ENCODE results near the gene SRCAP.

The SRCAP gene

DNA sequence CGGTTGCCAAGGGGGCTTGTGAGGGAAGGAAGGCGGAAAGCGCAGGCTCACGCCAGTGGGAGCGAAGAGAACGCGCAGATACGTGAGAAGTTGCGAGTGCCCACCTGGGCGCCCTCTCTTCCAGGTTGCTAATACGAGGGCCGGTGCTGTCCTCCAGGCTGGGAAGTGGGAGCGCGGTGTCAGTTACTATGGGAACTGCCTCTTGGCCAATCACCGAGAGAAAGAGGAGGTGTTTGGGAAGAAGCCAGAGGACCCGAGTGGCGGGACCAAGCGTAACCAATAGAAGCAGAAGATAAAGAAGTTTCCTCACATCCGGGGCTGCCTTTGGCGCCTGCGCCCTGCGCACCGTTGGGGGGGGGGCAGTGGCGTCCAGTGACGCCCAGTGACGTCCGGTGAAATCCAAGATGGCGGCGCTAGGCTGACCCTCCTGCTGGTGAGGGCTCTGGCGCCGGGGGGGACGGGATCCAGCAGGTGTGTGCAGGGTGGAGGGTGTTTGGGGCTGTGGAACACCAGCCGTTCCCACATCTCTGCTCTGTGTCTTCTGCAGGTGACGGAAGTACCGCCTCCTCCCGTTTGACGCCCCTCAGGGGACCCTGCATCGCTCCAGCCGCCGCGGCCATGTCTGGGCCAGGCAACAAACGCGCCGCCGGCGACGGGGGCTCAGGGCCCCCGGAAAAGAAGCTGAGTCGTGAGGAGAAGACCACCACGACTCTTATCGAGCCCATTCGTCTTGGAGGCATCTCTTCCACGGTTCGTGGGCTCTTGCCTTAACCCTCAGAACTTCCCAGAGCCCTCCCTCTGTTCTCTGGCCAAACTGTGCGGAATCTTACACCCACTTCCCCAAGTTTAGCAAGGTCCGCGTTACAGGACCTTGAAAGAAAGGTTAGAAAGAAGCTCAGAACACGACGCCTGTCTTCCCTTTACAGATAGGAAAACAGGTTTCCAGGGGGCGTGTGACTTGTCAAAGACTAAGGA, 63.2 kb downstream of the SRCAP start, which contains the start of the genes CFAP119 and RNF40:
Gene CFAP119 (minus strand): TSS at position 135 of the 975 bp plus-strand sequence. CDS start 314 bp downstream, outside the sequence.
Gene RNF40 (plus strand): TSS at position 395 of the 975 bp plus-strand sequence. CDS start 224 bp downstream, at position 619.
- DNase-seq (ENCODE audit: extremely low spot score): peak; percentile 99
- ChIA-PET POLR2A (no interaction called here), CTCF (interaction anchor here (1.1 to 1.4 kb wide), 3 partner anchors 51 to 69 kb away, joined by 3 to 5 read pairs (median 3); no protein-coding TSS in a partner anchor)
- TF ChIP-seq, protein P1, sequence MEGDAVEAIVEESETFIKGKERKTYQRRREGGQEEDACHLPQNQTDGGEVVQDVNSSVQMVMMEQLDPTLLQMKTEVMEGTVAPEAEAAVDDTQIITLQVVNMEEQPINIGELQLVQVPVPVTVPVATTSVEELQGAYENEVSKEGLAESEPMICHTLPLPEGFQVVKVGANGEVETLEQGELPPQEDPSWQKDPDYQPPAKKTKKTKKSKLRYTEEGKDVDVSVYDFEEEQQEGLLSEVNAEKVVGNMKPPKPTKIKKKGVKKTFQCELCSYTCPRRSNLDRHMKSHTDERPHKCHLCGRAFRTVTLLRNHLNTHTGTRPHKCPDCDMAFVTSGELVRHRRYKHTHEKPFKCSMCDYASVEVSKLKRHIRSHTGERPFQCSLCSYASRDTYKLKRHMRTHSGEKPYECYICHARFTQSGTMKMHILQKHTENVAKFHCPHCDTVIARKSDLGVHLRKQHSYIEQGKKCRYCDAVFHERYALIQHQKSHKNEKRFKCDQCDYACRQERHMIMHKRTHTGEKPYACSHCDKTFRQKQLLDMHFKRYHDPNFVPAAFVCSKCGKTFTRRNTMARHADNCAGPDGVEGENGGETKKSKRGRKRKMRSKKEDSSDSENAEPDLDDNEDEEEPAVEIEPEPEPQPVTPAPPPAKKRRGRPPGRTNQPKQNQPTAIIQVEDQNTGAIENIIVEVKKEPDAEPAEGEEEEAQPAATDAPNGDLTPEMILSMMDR (IDR thresholded peaks at IDR 0.05; ENCODE audit: control extremely low read depth, extremely low read depth, low read depth, missing control alignments): no peak

DNA sequence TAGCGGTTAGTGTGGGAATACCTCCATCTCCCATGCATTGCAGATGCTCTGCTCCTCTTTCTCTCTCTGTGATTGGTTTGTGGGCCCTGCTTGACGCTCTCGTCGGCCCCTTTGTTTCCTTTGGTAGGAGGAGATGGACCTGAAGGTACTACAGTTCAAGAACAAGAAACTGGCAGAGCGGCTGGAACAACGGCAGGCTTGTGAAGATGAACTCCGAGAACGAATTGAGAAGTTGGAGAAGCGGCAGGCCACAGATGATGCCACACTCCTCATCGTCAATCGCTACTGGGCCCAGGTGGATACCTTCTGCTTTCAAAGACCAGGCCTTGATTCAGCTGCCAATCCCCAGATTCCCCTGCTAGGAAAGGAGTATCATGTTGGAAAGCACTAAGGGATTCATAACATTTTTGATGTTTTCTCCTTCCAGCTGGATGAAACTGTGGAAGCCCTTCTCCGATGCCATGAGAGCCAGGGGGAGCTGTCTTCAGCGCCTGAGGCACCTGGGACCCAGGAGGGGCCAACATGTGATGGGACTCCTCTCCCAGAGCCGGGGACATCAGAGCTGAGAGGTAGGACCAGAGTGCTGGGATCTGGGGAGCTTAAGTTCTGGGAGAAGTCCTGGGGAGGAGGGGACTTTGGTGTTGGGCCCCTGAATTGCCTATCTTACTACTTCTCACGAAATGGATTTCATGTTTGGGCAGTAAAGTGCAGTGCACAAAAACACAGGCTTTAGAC, 64.2 kb downstream of the SRCAP start:
- CTCF ChIA-PET: interaction anchor here (1.1 to 1.4 kb wide), 3 partner anchors 50 to 70 kb away, joined by 3 to 5 read pairs (median 3); no protein-coding TSS in a partner anchor
- POLR2A ChIA-PET: no interaction called here

DNA sequence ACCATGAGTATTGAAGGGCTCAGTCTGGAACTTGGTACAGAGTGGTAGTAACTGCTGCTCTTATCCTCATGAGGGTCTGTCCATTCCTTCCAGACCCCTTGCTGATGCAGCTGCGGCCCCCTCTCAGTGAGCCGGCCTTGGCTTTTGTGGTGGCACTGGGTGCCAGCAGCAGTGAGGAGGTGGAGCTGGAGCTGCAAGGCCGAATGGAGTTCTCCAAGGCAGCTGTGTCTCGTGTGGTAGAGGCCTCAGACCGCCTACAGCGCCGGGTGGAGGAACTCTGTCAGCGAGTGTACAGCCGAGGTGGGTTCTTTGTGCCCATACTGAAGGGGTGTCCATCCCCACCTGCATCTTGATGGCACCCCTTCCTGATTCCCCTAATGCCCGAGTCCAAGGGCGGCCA, 65.1 kb downstream of the SRCAP start:
- no peak for DNase-seq (ENCODE audit: extremely low spot score)
- CTCF ChIA-PET: interaction anchor here (1.1 to 1.6 kb wide), 3 partner anchors 11 to 50 kb away, joined by 3 to 6 read pairs (median 6); no protein-coding TSS in a partner anchor
- POLR2A ChIA-PET: no interaction called here

More for the DNA sequence above, 64.2 kb downstream of the SRCAP start:
- DNase-seq (ENCODE audit: extremely low spot score): no peak
- TF ChIP-seq, protein P1 (IDR thresholded peaks at IDR 0.05; ENCODE audit: control extremely low read depth, extremely low read depth, low read depth, missing control alignments): no peak

DNA sequence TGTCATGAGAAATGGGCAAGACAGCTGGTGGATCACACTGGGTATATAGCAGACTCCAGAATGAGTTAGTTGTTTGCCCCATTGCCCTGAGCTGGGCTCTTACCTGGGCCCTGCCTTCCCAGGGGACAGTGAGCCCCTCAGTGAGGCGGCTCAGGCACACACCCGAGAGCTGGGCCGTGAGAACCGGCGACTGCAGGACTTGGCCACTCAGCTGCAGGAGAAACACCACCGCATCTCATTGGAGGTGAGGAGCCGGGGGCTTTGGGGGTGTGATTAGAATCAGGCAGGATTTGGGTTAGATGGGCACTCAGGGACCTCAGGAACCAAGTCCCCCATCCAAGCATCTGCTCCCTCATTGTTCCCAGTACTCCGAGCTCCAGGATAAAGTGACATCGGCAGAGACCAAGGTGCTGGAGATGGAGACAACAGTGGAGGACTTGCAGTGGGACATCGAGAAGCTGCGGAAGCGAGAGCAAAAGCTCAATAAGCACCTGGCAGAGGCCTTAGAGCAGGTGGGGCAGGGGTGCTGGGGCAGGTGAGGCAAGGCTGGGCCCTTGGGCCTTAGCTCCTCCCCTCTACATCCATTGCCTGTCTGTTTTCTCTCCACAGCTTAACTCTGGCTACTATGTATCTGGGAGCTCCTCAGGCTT, 66.0 kb downstream of the SRCAP start:
- ChIA-PET POLR2A (interaction anchor here (0.9 kb wide), 1 partner anchor 85 kb away, joined by 3 read pairs; no protein-coding TSS in a partner anchor), CTCF (interaction anchor here (1.1 to 1.6 kb wide), 3 partner anchors 10 to 49 kb away, joined by 3 to 6 read pairs (median 6); no protein-coding TSS in a partner anchor)
- no peak for DNase-seq (ENCODE audit: extremely low spot score)
- TF ChIP-seq, protein P1 (IDR thresholded peaks at IDR 0.05; ENCODE audit: control extremely low read depth, extremely low read depth, low read depth, missing control alignments): no peak

More for the DNA sequence above, 65.1 kb downstream of the SRCAP start:
- TF ChIP-seq, protein P1 (IDR thresholded peaks at IDR 0.05; ENCODE audit: control extremely low read depth, extremely low read depth, low read depth, missing control alignments): no peak

DNA sequence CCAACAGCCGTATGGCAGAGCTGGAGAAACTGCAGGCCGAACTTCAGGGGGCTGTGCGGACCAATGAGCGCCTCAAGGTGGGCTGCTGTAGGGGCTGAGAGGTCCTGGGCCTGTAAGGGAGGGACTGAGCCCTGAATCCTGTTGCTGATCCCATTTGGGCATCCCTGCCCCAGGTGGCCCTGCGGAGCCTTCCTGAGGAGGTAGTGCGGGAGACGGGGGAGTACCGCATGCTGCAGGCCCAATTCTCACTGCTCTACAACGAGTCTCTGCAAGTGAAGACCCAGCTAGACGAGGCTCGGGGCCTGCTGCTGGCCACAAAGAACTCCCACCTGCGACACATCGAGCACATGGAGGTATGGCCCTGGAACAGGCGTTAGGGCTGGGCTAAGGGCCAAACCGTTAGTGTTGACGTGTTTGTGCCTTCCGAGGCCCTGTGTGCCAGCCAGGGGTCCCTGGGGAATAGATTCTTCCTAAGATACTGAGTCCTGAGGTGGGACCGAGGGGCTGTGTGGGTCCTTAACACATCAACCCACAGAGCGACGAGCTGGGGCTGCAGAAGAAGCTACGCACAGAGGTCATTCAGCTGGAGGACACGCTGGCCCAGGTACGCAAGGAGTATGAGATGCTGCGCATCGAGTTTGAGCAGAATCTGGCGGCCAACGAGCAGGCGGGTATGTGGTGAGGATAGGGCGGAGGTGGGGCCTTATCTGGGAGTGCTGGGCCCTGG, 67.4 kb downstream of the SRCAP start:
- TF ChIP-seq, protein P1 (IDR thresholded peaks at IDR 0.05; ENCODE audit: control extremely low read depth, extremely low read depth, low read depth, missing control alignments): no peak
- ChIA-PET CTCF (interaction anchor here (0.9 to 1.0 kb wide), 2 partner anchors 48 to 178 kb away, joined by 3 read pairs; no protein-coding TSS in a partner anchor), POLR2A (no interaction called here)
- DNase-seq (ENCODE audit: extremely low spot score): no peak

Measured in GM10248 (cell line).